ENCODE measurements around the gene WNT8A.
"Not testable (repeated sequence)": the region's sequence is repeated elsewhere in the genome, so short reads cannot be mapped to it uniquely, and the experiment has no call there.

The WNT8A gene, protein sequence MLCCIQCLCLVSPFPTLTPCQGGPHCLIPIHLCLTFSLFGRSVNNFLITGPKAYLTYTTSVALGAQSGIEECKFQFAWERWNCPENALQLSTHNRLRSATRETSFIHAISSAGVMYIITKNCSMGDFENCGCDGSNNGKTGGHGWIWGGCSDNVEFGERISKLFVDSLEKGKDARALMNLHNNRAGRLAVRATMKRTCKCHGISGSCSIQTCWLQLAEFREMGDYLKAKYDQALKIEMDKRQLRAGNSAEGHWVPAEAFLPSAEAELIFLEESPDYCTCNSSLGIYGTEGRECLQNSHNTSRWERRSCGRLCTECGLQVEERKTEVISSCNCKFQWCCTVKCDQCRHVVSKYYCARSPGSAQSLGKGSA

GRCh38 chr5:138083702-138084101, at the start of gene WNT8A:
Gene WNT8A (plus strand): TSS chr5:138084033. CDS start chr5:138084128, 95 bp downstream.
- DNase-seq = no peak

DNA sequence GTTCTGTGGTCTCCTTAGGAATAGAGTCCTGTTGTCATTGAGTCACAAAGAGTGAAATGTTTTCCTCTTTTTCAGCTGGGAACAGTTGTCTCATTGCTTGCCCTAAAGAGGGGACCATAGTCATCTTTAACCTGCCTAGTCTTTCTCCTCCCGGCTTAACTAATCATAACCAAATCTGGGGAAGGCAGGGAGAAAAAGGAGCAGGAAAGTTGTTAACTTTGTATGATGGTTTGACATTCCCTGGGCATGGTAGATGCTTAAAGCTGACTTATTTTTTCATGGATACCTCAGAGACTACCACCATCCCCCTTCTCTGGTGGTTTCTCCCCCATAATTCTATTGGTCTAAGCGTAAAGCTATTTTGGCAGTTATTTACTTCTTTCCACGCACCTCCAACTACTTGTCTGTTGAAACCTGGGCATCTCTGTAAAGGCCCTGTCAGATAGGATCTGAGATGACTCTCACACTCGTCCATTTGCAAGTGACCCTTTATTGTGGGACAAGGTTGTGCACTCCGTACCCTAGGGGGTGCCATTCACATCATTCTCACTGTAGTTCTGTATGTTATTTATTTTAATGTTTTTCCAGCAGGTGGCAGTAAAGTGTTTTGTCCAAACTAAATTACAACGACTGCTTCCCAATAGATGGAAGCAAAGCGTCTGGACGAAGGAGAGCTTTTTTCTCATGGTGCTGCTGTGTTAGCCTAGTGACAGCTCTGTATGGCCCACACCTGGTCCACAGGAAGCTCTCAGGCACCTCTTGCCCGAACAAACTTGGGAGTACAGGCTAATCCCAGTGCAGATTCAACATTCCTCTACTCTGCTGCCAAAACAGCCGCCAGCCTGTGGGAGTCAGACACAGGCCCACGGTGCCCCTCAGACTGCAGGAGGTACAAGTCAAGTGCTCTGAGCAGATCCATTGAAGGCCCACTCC, 48.0 kb upstream of the WNT8A start:
- peak in 11 of 14 donors; percentile 36 to 85 (median 55) for DNase-seq

DNA sequence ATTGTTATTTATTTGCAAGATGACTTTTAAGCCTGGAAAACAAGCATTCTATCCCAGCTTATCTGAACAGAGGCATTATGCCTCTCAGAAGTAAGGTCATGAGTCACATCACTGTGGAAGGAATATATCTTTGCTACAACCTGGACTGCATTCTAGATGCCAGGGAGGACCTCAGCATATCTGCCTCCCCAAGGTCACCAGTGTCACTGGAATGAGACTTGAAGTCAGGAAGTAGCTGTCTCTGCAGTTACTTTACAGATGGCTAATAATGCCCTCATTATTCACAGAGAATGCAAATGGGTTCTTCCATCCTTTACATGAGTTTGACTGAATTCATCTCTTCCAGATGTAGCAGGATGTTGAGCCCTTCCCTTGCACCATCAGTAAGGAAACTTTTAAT, 46.6 kb upstream of the WNT8A start:
- peak in 1 of 14 donors; percentile 20 for DNase-seq

GRCh38 chr5:138037907-138038633, 45.8 kb upstream of the WNT8A start:
- DNase-seq = no peak

- no peak for DNase-seq
These were observed 45.0 kb upstream of the WNT8A start for GRCh38 chr5:138038826-138039225.

DNA sequence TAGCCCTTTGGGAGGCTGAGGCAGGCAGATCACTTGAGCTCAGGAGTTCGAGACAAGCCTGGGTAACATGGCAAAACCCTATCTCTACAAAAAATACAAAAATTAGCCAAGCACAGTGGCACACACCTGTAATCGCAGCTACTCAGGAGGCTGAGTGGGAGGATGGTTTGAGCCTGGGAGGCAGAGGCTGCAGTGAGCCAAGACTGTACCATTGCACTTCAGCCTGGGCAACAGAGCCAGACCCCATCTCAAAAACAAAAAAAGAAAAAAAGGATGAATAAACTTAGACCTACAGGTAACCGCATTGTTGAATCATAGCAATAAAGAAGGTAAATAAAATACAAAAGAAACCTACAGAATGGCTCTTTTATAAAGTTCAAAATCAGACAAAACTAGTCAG, 38.5 kb upstream of the WNT8A start:
- not testable (repeated sequence) for DNase-seq

GRCh38 chr5:138051441-138052296, 32.2 kb upstream of the WNT8A start:
- DNase-seq = no peak

- not testable (repeated sequence) for DNase-seq
These were observed 31.1 kb upstream of the WNT8A start for GRCh38 chr5:138052718-138053117.

DNA sequence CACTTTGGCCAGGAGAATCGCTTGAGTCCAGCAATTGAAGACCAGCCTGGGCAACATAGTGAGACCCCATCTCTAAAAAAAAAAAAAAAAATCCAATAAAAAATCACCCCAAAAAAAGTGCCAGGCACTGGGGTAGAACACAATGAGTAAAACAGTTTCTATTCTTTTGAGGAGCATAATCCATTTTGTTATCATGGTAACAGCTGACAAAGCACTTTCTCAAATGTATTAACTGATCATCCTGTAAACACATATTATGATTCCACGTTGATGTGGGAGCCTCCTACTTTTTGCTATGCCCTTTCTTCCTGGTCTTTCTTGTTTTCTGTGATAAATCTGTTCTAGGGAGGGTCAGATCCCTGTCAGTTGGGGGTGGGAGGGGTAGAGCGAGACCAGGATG, 30.3 kb upstream of the WNT8A start:
- DNase-seq = no peak

DNA sequence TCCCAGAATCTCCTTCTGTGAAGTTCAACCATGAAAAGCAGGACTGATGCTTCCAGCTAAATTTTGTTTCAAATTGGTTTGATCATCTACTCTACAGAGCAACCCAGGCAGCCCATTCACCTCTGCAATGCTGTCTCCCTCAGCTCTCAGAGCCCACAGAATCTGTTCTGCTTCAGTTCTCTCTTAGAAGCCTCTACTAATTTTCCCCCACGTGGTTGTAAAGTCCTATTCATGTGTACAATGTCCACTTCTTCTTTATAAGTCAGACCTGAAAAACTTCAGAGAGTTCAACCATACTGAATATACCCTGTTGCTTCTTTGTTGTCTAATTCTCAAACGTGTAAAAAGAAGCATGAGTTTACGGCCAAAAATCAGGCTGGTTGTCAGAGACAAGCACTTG, 29.6 kb upstream of the WNT8A start:
- DNase-seq = no peak

GRCh38 chr5:138054847-138055558, 28.8 kb upstream of the WNT8A start:
- peak in 10 of 14 donors; percentile 25 to 85 (median 46) for DNase-seq

DNA sequence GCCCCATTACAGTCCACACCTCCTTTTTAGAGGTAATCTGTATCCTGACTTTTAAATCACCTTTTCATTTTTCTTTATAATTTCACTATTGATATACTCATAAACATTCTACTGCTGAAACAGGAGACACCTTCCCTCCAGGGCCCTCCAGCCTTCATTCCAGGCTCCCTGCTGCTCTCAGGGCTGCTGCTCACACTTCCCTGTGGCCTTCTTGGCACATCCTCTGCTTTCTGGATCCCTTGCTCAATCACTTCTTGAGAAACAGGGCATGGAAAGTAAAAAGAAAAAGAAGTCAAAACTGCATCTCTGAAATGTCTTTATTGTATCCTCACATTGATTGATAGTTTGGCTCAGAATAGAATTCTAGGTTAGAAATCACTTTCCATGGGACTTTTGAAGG, 19.3 kb upstream of the WNT8A start:
- no peak for DNase-seq

DNA sequence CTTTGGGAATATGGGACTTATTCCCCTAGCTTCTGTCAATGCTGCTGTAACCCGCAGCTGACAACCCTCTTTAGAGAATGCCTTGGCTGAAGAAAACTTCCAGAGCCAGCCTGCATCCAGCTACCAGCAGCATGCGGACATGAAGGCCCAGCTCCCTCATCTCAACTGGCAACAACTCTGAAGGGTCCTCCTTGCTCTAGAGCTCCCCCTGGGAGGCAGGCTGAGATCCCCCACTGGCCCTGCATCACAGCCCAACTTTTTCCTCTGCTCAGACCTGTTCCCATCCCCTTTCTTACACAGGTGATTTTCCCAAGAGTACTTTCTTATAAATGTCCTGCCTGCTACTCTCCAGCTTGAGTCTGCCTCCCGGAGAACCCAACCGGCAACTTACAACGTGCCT, 18.7 kb upstream of the WNT8A start:
- DNase-seq = no peak

DNA sequence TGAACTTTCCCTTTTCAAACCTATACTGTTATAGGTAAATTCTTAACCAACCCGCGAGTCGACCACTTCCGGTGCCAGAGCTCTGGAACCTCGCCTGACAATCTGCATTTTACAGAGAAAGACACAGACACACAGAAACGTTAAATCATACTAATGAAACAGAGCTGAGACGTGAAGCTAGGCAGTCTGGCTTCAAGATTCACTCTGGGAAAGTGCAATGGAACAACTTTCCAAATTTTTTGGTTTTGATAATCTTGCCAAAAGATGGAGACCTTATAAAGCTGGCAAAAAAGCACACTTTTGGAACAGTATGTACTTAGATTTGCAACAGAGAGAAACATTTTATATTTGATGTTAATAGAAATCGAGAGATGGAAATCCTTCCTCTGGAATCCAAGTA, 15.9 kb upstream of the WNT8A start:
- no peak for DNase-seq

DNA sequence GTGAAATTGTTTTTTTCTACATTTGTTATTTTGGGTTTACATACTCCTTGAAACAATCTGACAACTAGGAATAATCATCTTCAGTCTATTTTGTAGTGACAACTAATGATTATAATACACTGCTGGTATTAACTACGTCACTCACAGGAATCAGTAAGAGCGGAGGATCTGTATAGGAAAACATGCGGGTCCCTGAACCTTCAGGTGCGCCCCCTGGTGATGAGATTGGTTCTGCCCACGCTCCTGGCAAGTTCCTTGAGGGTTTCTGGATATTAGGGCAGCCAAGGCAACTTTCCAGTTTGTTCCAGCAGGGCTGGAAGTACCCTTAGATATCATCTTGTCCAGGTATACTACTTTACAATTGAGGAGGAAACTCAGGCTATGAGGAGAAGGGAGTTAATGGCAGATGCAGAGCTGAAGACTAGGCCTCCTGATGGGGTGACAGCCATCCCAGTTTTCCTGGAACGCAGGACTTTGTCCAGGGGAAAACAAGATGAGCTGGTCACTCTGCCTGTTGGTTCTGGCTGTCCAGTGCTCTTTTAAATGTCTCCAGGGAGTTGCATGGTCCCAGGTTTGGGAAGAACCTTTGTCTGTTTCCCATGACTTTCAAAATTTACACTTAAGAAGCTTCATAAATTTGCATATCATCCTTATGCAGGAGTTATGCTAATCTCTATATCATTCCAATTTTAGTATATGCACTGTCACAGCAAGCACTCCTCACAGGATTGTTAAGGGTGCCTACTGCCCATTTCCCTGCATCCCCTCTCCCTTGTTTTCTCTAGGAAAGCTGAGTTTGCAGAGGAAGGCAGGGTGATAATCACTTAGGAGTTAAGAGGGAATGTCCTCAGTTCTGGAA, 14.9 kb upstream of the WNT8A start:
- peak in 9 of 14 donors; percentile 4 to 55 (median 22) for DNase-seq

DNA sequence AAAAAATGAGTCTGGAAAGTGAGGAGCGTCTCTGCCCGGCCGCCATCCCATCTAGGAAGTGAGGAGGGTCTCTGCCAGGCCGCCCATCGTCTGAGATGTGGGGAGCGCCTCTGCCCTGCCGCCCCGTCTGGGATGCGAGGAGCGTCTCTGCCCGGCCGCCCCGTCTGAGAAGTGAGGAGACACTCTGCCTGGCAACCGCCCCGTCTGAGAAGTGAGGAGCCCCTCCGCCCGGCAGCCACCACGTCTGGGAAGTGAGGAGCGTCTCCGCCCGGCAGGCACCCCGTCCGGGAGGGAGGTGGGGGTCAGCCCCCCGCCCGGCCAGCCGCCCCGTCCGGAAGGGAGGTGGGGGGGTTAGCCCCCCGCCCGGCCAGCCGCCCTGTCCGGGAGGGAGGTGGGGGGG, 13.8 kb upstream of the WNT8A start:
- DNase-seq = not testable (repeated sequence)

DNA sequence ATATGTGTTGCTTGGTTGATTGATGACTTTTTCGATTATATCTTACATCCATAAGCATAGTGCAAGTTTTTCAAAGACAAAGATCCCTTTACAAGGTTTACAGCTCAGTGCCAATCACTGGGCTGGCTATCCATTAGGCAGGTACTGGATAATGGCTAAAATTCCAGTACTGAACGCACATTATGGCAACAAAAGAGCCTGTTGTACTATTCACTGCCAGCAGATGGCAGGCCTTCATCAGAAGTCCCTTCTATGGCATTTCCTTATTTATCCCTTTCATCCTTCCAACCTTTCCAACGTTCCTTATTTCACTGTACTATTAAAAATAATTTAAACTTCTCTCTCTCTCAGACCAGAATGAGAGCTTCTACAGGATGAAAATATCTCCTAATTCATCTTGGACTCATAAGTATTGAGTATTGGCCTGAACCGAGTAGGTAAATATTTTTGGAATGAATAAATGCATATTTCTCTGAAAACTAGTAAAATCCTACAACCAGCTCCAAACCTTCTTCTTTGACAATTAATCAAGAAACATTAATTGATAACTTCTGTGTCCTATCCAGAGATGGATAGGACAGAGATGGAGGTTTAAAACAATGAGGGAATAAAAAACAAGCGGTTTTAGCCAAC, 6.7 kb upstream of the WNT8A start:
- peak in 8 of 14 donors; percentile 1 to 43 (median 16) for DNase-seq

GRCh38 chr5:138078006-138078643, 5.7 kb upstream of the WNT8A start:
- no peak for DNase-seq

GRCh38 chr5:138082033-138082432, 1.8 kb upstream of the WNT8A start:
- DNase-seq = no peak

Data from C1 segment of cervical spinal cord (tissue), 14 donors.